Non-pigmented ciliary epithelial cell (primary cell): ENCODE results near the gene TTC23L.
"Not testable (repeated sequence)": the region's sequence is repeated elsewhere in the genome, so short reads cannot be mapped to it uniquely, and the experiment has no call there.

ENCODE experiments used
- DNase-seq: peaks from one replicate; pipeline ENCODE4 v3.0.0-alpha.2; 2010; ENCODE audit warnings: low read depth

Gene TTC23L, protein sequence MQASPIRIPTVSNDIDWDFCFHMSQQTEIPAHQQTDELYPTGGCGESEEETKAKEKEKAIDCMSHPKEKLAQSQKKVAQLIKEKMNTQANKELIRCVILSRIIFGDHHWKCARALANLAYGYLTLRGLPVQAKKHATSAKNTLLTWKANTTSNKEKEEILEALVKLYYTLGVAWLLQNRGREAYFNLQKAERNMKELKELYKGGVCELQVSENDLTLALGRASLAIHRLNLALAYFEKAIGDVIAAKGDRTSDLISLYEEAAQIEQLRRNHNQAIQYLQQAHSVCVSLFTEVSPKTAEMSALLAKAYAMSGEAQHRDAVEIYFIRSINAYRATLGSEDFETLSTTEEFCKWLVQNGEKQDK

DNA sequence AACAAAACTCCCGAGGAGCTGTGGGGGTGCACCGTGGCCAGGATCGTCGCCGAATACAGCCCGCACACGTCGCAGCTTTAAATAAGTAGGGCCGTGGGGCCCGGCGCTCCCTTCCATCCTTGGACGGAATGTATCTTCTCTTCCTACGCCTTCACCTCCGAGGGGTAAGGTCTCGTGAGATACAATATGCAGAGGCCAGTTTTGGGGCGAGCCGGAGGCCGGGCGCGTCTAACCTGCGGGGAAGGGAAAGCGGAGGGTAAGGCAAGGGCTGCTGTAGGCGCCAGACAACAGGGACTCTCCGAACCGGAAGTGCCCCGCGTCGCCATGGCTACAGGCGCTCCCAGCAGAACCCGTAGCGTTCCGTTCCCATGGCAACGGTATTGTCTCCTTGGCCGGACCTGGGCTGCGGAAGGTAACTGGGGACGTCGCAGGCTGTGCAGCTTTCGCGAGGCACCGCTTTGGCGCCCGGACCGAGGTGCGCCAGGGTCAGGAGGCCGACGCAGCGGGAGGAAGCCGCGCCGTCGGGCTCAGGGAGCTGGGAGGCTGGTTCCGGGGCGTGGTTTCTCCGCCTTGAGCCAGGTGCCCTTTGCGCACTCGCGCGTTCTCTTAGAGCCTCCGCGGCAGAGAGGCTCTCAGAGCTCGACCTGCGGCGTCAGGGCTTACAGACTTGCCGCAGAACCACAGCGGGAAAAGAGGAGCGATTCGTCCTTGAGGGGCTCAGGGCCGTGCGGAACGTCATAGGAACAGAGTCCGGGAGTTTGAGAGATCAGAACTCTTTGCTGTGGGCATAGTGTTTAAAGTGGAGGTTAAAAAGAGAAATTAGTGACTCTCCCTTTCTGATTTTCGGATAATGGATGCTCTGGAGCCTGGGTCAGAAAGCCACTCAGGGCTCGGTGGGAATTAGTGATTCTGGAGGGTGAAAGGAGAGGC lies at the start of gene TTC23L:
Gene TTC23L (plus strand): TSS at position 380 of the 930 bp plus-strand sequence. CDS start 1,508 bp downstream, outside the sequence.
- peak; percentile 35 for DNase-seq

DNA sequence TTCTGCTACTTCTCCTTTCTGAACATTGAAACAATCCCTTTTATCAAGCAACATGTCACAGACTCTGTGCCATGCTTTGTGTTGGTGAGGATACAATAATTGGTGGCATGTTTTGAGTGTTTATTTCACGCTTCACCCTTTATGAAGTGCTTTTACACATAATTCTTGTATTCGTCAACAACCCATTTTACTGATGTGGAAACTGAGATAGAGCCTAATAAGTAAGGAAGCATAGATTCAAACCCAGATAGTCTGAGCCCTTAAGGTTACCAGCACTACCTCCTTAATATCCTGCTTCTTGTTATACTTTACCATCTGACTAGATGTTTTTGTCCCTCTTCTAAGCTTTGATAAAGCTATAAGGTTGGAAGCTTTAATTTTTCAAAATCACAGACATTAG lies 49.3 kb upstream of the TTC23L start:
- no peak for DNase-seq

DNA sequence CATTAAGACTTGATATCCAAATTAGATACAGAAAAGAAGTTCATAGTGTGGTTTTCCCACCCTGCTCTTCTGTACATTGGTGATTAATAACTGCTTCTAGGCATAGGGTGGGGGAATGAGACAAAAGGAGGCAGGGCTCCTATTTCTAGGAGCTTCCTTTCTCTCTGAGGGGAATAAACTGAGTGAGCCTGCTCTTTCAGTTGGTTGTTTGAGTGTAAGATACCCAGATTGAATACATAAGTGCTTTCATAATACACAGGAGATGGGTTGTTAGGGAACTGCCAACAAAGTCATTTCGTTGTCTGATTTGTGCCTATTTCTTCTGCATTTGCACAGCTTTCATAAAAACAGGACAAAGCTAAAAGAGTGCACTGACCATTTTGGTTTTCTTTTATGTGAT lies 48.9 kb upstream of the TTC23L start:
- DNase-seq, result no peak

DNA sequence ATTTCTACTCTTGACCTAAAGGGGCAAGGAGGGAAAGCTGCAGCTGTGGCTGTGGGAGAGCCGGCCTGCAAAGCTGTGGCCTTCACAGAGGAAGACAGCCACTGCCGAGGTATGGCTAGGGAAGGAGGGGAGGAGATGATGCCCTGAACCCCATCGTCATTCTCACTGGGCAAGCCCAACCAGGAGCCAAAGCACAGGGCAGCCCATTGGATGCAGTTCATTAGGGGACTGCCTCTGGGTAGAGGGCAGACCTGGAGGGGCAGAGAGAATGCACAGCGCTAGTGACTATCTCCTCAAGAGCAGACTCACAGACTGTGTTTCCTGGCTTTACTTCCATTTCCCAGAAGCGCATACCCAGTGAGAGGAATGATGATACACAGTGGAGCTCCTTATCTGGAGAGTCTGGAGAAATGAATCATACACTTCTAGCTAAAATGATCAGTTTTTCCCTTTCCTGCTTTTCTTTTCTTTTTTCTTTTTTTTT lies 47.2 kb upstream of the TTC23L start:
- peak; percentile 48 for DNase-seq

DNA sequence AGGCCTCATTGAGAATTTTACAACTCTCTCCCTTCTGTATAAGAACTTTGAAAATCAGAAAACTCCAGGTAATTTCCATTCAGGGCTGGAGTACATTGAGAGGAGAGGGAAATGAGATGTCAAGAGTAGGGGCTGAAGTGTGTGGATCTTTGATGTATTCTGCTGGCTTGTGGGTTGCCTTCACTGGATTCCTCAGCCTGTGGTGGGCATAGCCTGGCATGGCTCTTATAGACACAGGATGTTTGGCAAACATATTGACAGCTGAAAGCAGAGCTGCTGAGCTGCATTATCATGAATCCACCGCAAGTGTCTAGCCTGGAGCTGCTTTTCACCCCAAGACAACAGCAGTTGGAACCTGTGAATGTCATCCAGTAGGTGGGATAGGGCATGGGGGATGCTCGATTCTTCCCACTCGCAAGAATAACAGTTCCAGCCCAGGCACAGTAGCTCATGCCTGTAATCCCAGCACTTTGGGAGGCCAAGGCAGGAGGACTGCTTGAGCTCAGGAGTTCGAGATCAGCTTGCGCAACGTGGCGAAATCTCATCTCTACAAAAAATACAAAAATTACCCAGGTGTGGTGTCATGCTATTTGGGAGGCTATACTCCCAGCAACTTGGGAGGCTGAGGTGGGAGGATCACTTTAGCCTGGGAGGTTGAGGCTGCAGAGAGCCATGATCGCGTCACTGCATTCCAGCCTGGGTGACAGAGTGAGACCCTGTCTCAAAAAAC lies 36.0 kb upstream of the TTC23L start:
- DNase-seq, result no peak

DNA sequence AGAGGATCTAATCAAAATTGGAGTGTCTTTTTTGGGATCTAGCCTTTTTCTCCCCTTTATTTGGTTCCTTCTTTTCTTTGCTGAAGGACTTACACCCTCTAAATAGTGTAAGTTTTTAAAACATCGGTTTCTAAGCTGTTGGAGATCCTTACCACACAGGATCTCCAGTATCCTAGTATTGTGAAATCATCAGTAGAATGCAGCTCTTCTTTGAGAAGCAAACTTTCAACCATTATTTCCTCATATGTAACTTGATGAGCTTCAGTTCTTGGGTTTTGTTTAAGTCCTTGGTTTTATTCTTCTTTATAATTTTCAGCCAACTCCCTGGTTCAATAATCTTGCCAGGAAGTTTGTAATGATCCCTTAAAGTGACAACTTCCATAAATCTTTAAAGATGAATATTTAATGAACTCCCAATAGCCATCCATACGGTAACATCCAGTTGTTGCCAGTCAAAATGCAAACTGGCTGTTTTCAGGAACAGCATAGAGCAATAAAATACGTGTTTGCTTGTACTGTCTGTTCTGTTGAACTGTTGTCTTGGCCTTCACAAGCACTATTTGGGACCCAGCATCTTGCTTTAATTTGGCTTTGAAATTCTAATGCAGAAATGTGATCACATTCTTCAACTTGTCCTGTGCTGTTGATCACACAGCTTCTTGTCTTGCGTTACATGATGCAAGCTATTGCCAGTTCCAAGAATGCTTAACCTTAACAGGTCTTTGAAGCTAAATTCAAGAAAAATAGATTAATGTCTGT lies 34.8 kb upstream of the TTC23L start:
- DNase-seq, result no peak

DNA sequence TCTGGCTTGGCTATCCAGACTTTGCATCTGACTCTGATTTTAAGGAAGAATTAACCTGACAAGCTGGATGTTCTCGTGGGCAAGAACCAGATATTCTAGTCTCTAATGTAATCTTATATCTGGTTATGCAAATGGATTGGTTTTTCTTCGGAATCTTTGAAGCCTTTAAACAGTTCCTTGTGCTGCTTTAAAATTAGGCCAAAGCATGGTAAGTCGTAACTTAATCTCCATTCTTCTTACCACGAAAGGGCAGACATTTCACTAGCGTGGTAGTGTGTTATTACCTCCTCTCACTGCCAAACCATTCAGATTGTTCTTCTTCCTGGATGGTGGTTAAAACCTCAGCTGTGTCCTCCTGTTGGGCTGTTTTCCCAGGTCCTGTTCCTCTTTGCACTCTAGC lies 34.1 kb upstream of the TTC23L start:
- DNase-seq, result no peak

DNA sequence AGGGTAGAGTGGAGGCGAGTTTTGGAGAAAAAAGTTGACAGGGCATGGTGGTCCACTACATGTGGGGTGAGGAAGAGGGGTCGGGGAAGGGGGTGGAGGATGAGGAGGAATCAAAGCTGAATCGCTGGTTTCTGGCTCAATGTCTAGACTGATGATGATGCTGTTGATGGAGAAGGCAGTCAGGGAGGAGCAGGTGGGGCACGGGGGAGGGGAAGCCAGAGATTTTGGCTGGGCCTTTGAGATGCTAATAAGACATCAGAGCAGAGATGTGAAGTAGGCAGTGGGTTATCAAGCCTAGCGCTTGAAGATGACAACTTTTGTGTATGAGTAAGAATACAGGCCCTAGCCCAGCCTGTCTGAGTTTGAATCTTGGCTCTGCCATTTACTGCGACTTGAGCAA lies 32.4 kb upstream of the TTC23L start:
- no peak for DNase-seq

DNA sequence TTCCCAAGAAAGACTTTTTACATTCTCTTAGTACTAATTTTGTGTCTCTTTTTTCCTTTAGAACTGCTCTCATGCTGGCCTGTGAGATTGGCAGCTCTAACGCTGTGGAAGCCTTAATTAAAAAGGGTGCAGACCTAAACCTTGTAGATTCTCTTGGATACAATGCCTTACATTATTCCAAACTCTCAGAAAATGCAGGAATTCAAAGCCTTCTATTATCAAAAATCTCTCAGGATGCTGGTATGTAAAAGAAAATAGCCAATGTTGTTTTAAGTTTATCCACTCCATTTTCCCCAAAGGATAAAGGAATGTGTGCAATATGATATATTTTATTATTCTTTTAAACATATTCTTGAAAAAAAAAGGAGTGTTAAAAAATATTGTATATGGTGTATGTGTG lies 27.3 kb upstream of the TTC23L start:
- no peak for DNase-seq

DNA sequence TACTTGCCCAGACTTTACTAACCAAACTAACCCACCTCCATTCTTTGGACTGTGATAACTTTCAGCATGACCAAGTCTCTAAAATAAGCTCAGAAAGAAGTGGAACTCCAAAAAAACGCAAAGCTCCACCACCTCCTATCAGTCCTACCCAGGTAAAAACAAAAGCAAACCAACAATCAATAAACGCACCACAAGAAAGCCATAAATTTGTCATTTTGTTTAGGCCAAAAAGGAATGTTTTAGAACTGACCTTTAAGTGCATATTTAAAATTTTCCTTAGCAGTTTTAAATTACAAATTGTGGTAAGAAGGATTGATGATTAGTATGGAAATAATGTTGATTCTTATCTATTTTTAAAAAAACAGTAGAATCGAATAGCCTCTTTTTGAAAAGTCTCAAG lies 25.5 kb upstream of the TTC23L start:
- DNase-seq, result no peak

DNA sequence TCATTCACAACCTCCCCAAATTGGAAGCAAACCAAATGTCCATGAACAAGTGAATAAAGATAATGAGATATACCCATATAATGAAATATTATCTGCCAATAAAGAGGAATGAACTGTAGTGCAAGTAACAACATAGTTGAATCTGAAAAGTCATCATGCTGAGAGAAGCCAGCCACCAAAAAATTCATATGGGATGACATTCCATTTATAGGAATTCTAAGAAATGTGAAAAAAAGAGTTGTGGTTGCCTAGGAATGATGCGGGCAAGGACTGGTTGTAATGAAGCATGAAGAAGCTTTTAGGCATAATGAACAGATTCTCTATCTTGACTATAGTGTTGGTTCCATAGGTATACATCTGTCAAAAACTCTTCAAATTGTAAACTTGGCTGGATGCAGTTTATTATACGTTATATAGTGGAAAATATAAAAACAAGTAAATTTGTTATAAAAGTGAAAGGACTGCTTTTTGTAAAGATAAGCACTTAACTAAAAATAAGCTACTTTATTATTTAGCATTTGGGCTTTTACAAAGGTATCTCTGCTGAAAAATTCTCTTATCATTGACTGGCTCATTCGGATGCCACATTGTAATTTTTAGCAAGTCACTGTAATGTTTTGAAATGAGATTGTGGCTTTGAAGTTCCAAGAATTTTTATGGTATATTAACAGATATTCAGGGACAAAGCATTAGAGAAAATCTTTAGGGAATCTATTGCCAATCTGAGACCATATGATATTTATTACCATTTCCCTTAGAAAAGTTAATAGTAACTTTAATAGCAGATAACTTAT lies 21.2 kb upstream of the TTC23L start:
- peak; percentile 22 for DNase-seq

DNA sequence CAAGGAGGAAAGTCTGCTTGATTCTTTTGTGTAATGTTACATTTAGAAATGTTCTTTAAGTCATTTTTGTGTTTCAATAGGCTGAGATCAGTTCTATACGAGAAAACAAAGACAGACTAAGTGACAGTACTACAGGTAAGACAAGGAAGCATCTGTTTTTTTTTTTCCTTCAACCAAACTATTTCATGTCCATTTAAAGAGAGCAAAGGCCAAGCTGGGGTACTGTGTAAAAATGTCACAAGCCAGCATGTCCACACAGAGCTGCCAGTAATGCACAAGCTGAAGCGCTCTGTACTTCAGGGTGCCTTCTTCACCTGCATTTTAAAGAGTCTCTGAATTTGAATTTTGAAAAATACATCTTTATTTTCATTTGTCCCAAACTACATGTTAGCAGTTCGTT lies 20.2 kb upstream of the TTC23L start:
- DNase-seq, result no peak

DNA sequence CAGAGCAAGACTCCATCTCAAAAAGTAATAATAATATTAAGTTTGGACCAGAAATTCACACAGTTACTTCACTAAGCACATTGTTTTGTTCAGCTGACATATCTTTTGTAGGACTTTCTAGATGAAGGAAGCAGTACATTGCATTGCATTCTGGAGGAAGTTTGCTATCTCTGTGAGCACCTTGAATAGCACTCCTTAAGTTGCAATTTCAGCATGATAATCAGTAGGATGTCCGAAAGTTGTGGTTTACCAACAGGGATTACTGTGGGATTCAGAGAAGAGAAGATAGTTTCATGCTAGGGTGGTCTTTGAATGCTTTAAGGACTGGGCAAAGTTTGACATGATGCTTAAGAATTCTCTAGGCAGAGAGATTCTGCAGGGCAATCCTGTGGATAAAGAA lies 18.4 kb upstream of the TTC23L start:
- no peak for DNase-seq

DNA sequence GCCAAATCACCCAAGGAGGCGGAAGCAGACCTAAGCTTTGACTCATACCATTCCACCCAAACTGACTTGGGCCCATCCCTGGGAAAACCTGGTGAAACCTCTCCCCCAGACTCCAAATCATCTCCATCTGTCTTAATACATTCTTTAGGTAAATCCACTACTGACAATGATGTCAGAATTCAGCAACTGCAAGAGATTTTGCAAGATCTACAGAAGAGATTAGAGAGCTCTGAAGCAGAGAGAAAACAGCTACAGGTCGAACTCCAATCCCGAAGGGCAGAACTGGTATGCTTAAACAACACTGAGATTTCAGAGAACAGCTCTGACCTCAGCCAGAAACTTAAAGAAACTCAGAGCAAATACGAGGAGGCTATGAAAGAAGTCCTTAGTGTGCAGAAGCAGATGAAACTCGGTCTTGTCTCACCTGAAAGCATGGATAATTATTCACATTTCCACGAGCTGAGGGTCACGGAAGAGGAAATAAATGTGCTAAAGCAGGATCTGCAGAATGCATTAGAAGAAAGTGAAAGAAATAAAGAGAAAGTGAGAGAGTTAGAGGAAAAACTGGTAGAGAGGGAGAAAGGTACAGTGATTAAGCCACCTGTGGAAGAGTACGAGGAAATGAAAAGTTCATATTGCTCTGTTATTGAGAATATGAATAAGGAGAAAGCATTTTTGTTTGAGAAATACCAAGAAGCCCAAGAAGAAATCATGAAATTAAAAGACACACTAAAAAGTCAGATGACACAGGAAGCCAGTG lies 15.8 kb upstream of the TTC23L start:
- no peak for DNase-seq

DNA sequence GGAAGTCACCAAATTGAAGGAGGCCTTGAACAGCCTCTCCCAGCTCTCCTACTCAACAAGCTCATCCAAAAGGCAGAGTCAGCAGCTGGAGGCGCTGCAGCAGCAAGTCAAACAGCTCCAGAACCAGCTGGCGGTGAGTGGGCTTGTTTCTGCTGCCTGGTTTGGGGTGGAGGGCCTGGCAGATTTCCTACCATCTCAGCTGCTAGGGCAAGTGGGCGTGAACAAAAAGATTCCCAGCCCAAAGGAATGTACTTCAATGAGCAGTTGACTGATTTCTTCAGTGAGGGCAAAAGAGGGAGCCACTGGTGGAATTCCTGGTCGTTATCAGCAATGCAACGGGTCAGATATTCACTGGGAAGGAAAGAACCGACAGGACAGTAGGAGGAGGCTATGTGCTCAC lies 12.6 kb upstream of the TTC23L start:
- DNase-seq, result peak; percentile 24

DNA sequence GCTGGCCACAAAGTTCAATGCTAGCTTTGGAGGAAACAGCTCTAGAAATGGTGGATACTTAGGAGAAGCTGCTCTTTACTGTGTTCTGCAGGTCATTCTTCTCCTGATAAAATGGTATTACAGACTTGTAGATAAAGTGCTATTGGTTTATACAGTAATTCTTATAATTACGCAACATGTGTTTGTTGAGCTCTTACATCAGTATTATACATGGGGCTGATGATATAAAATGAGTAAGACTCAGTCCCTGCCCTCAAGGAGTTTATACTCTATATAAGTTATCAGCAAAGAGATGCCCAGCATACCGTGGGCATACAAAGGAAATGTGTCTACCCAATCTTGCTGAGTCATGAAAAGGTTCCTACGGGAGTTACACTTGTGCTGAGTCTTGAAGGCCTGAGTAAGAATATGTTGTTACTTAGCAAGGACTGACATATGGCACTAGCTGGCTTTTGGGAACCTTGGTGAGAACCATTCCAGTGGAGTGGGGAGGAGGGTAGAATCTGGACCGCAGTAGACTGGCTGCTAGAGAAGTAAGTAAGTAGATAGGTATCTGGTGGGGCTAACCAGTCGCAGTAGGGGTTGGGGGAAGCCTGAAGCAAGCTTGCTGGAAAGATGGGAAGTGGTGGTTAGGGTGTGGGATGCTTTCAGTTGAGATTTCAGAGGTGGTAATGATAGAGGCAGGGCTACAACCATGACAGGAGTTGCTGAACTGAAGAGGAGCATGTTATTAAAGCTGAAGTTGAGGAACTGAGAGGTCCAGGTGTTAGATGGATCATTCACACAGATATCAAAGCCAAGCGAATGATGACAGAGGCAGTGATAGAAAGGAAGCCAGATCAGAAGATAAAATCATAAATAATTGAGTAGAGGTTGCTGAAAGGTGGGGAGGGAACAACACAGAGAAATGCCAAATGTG lies 11.1 kb upstream of the TTC23L start:
- no peak for DNase-seq

DNA sequence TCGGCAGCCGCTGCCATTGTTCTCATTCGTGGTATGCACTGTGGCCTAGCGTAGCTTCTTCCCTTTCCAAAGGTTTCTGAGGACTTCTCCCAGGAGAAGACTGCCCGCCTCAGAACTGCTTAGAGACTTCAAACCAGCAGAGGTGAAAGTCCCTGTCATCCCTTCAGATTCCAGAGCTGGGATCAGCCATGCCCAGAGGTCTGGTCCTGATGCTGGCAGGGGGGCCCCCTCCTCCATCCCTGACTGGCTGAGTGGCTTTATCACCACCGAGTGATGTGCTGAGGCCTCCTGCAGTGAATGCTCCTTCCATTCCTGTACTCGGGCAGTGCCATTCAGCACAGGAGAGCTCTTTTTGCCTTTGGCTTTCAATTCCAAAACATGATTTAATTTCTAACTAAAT lies 8.1 kb upstream of the TTC23L start:
- DNase-seq, result not testable (repeated sequence)

DNA sequence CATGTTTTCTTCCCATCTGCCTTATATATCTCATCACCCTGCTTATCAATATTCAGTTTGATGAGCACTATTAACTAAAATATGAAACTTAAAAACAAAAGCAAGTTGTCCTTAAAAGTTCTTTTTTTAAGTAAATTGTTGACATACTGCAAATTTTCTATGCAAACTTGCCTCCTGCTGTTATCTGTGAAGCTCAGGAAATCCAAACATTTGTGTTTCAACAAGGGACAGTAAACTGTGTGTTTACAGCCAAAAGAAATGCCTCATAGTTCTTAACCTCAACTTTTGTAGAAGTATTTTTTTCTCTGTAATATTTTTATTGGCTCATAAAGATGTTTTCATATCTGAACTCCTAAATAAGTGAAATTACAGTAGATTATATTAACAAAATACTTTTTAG lies 7.7 kb upstream of the TTC23L start:
- no peak for DNase-seq

DNA sequence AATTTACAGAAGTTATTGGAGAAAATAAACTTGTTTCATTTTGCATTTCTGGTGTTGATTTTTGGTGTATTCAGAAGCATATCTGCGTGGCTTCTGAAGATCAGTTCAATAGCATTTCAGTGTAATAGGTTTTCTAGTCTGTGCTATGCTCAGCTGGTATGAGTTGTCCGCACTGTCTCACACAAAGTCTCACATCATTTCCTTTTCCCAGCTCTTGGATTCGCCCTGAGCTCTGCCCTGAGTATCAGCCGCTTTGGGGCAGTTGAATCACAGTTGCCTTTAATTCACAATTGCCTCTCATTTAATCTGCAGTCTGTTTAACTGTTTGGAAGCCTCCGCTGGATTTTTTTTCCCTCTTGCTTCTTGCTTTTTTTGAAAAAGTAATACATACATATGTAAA lies 6.4 kb upstream of the TTC23L start:
- DNase-seq, result no peak
